HFF-Myc (cell line): Measurements from ENCODE around the gene DKK2.
A peak's percentile ranks its signal among the peaks of the same experiment; 100 is the strongest.

Experiments used
- DNase-seq: peaks from one replicate; pipeline ENCODE4 v3.0.0-alpha.2; 2011; ENCODE audit warnings: low read depth; ENCODE audit errors: extremely low read depth
- H3K4me3 ChIP-seq: replicated peaks from 2 replicates; pipeline ENCODE4 v1.5.1; 2011; ENCODE audit warnings: low read depth, mild to moderate bottlenecking, control low read depth, low read length
- CTCF ChIP-seq: IDR thresholded peaks from 2 replicates; pipeline ENCODE4 v1.5.1; 2012; ENCODE audit warnings: mild to moderate bottlenecking, low read depth, low read length, control low read depth; ENCODE audit errors: missing control alignments

Gene DKK2

GRCh38 chr4:107037199-107037584, 1.1 kb upstream of the DKK2 start:
- TF ChIP-seq CTCF: peak; percentile 85
- no peak for DNase-seq
- H3K4me3 ChIP-seq: peak overlapping the region; percentile 46

GRCh38 chr4:107036584-107037198, 578 bp upstream of the DKK2 start:
- peak overlapping the region; percentile 46 for H3K4me3 ChIP-seq
- TF ChIP-seq CTCF: no peak
- no peak for DNase-seq

GRCh38 chr4:107034996-107035818, 906 bp downstream of the DKK2 start:
- no peak for TF ChIP-seq CTCF
- H3K4me3 ChIP-seq: peak overlapping the region; percentile 46
- no peak for DNase-seq

GRCh38 chr4:107034091-107034995, 1.8 kb downstream of the DKK2 start:
- TF ChIP-seq CTCF: peak; percentile 66
- no peak for DNase-seq
- H3K4me3 ChIP-seq: peak overlapping the region; percentile 46

- no peak for TF ChIP-seq CTCF
- no peak overlapping the region for H3K4me3 ChIP-seq
- DNase-seq: no peak
These were observed 8.7 kb downstream of the DKK2 start for GRCh38 chr4:107027379-107027778.

- no peak for TF ChIP-seq CTCF
- no peak for DNase-seq
- no peak overlapping the region for H3K4me3 ChIP-seq
These were observed 17.8 kb downstream of the DKK2 start for GRCh38 chr4:107018344-107018735.
